T-helper 17 cell (primary cell): ENCODE results near the gene CSAG1. TPM values are rescaled to one million over a fixed set of nuclear protein-coding genes. Genes with fewer than 3 reads are reported as not detected.
"Not testable (repeated sequence)": the region's sequence is repeated elsewhere in the genome, so short reads cannot be mapped to it uniquely, and the experiment has no call there.

Source experiments
- ATAC-seq: fragments of 150-1000 bp; cut with Tn5 transposase; 2 replicates; pipeline ENCODE4 v1.10.0; 2021; ENCODE audit warnings: mild to moderate bottlenecking, moderate library complexity
- DNase-seq, 3 donors: peaks; one replicate each; pipeline versions ENCODE4 v3.0.0 to v3.0.0-alpha.2; 2020 to 2021
- H3K9me3 ChIP-seq: one replicate; pipeline ENCODE4 v1.7.0; 2013; ENCODE audit warnings: low read length, mild to moderate bottlenecking; ENCODE audit not compliant: control insufficient read depth, poor library complexity, severe bottlenecking
- H3K27ac Mint-ChIP-seq: one replicate; pipeline ENCODE4 v1.8.0; 2022; ENCODE audit warnings: mild to moderate bottlenecking, moderate library complexity, mixed read lengths
- H3K27me3 Mint-ChIP-seq: one replicate; pipeline ENCODE4 v1.8.0; 2022; ENCODE audit warnings: mixed read lengths
- H3K36me3 Mint-ChIP-seq: one replicate; pipeline ENCODE4 v1.8.0; 2022; ENCODE audit warnings: low read depth, mixed read lengths
- H3K4me1 Mint-ChIP-seq: one replicate; pipeline ENCODE4 v1.8.0; 2022; ENCODE audit warnings: mild to moderate bottlenecking, mixed read lengths
- H3K4me3 Mint-ChIP-seq: one replicate; pipeline ENCODE4 v1.8.0; 2022; ENCODE audit warnings: mild to moderate bottlenecking, moderate library complexity, mixed read lengths
- total RNA-seq, 4 donors: library from RNA in 2 of 4; stranded (reverse) in 2 of 4; gene quantifications; one replicate each; pipeline ENCODE4 v1.2.3 and lab custom pipeline; 2022 to 2026

CSAG1 gene, protein sequence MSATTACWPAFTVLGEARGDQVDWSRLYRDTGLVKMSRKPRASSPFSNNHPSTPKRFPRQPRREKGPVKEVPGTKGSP
- total RNA-seq (not detected), total RNA-seq (lab: John Stamatoyannopoulos, UW) (0 reads per million in 2 donors)

GRCh38 chrX:152733261-152733975 is at the start of gene CSAG1, which contains the start of gene MAGEA12:
Gene CSAG1 (minus strand): TSS chrX:152733721. CDS start chrX:152732460, 1,261 bp downstream.
Gene MAGEA12 (plus strand): TSS chrX:152733757. CDS start chrX:152736162, 2,405 bp downstream.
- no peaks in the 10 kb centered on the region for H3K27me3 Mint-ChIP-seq
- DNase-seq (no peak), ATAC-seq (no peak)
- H3K4me3 Mint-ChIP-seq = no peak within 1 kb of the TSS
- no peaks in the 10 kb centered on the region for H3K4me1 Mint-ChIP-seq
- H3K27ac Mint-ChIP-seq = no peak within 1 kb of the TSS
- H3K9me3 ChIP-seq = no peaks in the 10 kb centered on the region
- no peaks in the 10 kb centered on the region for H3K36me3 Mint-ChIP-seq

- H3K4me1 Mint-ChIP-seq, DNase-seq, H3K4me3 Mint-ChIP-seq, H3K27ac Mint-ChIP-seq, H3K27me3 Mint-ChIP-seq, H3K36me3 Mint-ChIP-seq, ATAC-seq, H3K9me3 ChIP-seq: not testable (repeated sequence)
Measured at GRCh38 chrX:152769549-152770289, 36.2 kb upstream of the CSAG1 start, which contains the start of gene MAGEA6. Gene MAGEA6 (minus strand): TSS chrX:152769689. CDS start chrX:152767650, 2,039 bp downstream.

- not testable (repeated sequence) for H3K27me3 Mint-ChIP-seq, ATAC-seq, H3K36me3 Mint-ChIP-seq, H3K4me1 Mint-ChIP-seq, DNase-seq, H3K4me3 Mint-ChIP-seq, H3K27ac Mint-ChIP-seq, H3K9me3 ChIP-seq
Measured at GRCh38 chrX:152766562-152766961, 33.0 kb upstream of the CSAG1 start.

DNA sequence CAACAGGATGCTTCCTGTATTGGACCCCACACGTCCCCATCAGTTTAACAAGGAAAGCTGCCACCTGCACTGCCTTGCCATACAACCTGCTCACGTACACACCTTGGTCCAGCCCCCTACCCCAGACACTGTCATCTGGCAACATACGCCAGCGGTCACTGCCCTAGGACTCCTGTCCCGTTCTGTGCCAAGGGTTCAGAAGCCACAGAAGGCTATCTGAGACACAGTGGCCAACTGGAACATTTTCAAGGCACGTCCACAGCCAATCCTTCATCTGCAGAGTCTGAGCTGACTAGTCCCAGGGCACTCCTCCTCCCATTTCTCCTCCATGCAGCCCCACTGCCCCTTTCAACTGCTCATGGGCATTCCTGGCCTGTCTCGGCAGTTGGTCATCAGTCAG is 28.1 kb upstream of the CSAG1 start:
- H3K36me3 Mint-ChIP-seq, ATAC-seq, H3K4me1 Mint-ChIP-seq: not testable (repeated sequence)

GRCh38 chrX:152759544-152759943 is 26.0 kb upstream of the CSAG1 start:
- not testable (repeated sequence) for H3K27ac Mint-ChIP-seq, H3K36me3 Mint-ChIP-seq, H3K4me1 Mint-ChIP-seq, ATAC-seq, H3K27me3 Mint-ChIP-seq, H3K9me3 ChIP-seq, H3K4me3 Mint-ChIP-seq, DNase-seq

More for the DNA sequence above, 28.1 kb upstream of the CSAG1 start:
- not testable (repeated sequence) for H3K27me3 Mint-ChIP-seq, H3K4me3 Mint-ChIP-seq, H3K9me3 ChIP-seq, DNase-seq, H3K27ac Mint-ChIP-seq

- H3K9me3 ChIP-seq, H3K27ac Mint-ChIP-seq, DNase-seq, H3K4me1 Mint-ChIP-seq, ATAC-seq, H3K4me3 Mint-ChIP-seq, H3K27me3 Mint-ChIP-seq, H3K36me3 Mint-ChIP-seq: not testable (repeated sequence)
Measured at GRCh38 chrX:152758918-152759317, 25.4 kb upstream of the CSAG1 start, which contains the start of gene CSAG3. Gene CSAG3 (plus strand): TSS chrX:152759218.

DNA sequence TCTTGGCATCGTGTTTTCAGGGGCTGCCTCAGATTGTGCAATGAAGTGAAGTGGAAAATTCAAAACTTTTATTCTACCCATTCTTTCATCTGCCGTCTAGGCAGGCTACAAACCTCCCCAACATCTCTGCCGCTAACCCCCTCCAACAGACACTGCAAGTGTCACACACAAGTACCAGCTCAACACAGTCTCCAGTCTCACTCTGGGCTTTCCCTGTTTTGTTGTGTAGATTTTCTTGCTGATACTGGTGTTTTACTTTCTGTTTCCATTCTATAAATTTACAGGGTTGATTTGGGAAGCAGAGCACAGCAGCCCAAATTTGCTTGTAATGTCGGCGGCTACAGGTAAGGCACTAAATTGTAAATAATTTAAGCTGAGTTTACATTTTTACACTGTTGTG is 21.4 kb upstream of the CSAG1 start:
- not testable (repeated sequence) for H3K27ac Mint-ChIP-seq, H3K9me3 ChIP-seq, H3K4me3 Mint-ChIP-seq, H3K36me3 Mint-ChIP-seq, ATAC-seq, H3K4me1 Mint-ChIP-seq, DNase-seq, H3K27me3 Mint-ChIP-seq

- not testable (repeated sequence) for H3K4me3 Mint-ChIP-seq, H3K27ac Mint-ChIP-seq, H3K36me3 Mint-ChIP-seq
Measured at GRCh38 chrX:152753686-152754650, 20.4 kb upstream of the CSAG1 start, which contains the start of gene MAGEA2. Gene MAGEA2 (minus strand): TSS chrX:152753842. CDS start chrX:152751363, 2,479 bp downstream.

GRCh38 chrX:152738560-152738959 is 5.0 kb upstream of the CSAG1 start:
- no peak for ATAC-seq
- no peak overlapping the region for H3K4me3 Mint-ChIP-seq
- no peak overlapping the region for H3K27ac Mint-ChIP-seq
- no peaks in the 10 kb centered on the region for H3K27me3 Mint-ChIP-seq
- DNase-seq = no peak
- no peaks in the 10 kb centered on the region for H3K36me3 Mint-ChIP-seq
- H3K9me3 ChIP-seq = no peaks in the 10 kb centered on the region
- H3K4me1 Mint-ChIP-seq = no peaks in the 10 kb centered on the region

More at GRCh38 chrX:152753686-152754650, 20.4 kb upstream of the CSAG1 start, which contains the start of gene MAGEA2:
- DNase-seq, H3K9me3 ChIP-seq, H3K27me3 Mint-ChIP-seq, H3K4me1 Mint-ChIP-seq, ATAC-seq: not testable (repeated sequence)

GRCh38 chrX:152736528-152736927 is 3.0 kb upstream of the CSAG1 start:
- not testable (repeated sequence) for ATAC-seq, H3K4me3 Mint-ChIP-seq, DNase-seq, H3K9me3 ChIP-seq, H3K36me3 Mint-ChIP-seq, H3K27ac Mint-ChIP-seq, H3K4me1 Mint-ChIP-seq, H3K27me3 Mint-ChIP-seq

DNA sequence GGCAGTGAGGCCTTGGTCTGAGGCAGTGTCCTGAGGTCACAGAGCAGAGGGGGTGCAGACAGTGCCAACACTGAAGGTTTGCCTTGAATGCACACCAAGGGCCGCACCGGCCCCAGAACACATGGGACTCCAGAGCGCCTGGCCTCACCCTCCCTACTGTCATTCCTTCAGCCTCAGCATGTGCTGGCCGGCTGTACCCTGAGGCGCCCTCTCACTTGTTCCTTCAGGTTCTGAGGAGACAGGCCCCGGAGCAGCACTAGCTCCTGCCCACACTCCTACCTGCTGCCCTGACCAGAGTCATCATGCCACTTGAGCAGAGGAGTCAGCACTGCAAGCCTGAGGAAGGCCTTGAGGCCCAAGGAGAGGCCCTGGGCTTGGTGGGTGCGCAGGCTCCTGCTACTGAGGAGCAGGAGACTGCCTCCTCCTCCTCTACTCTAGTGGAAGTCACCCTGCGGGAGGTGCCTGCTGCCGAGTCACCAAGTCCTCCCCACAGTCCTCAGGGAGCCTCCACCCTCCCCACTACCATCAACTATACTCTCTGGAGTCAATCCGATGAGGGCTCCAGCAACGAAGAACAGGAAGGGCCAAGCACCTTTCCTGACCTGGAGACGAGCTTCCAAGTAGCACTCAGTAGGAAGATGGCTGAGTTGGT is 2.5 kb upstream of the CSAG1 start:
- Mint-ChIP-seq H3K27ac (no peak overlapping the region), H3K36me3 (no peaks in the 10 kb centered on the region), H3K27me3 (no peaks in the 10 kb centered on the region), H3K4me1 (no peaks in the 10 kb centered on the region), H3K4me3 (no peak overlapping the region)
- no peaks in the 10 kb centered on the region for H3K9me3 ChIP-seq
- ATAC-seq (no peak), DNase-seq (no peak)

GRCh38 chrX:152735101-152735500 is 1.6 kb upstream of the CSAG1 start:
- no peak overlapping the region for H3K27ac Mint-ChIP-seq
- no peak overlapping the region for H3K4me3 Mint-ChIP-seq
- no peaks in the 10 kb centered on the region for H3K9me3 ChIP-seq
- ATAC-seq (no peak), DNase-seq (no peak)
- H3K36me3 Mint-ChIP-seq = no peaks in the 10 kb centered on the region
- no peaks in the 10 kb centered on the region for H3K27me3 Mint-ChIP-seq
- H3K4me1 Mint-ChIP-seq = no peaks in the 10 kb centered on the region
